ENCODE measurements around the gene RNF212.

GRCh38 chr4:1055721-1056590 is 57.4 kb downstream of the RNF212 start:
- TF ChIP-seq CTCF (IDR thresholded peaks at IDR 0.05; ENCODE audit: low read depth, low read length) (no peak), EZH2phosphoT487 (IDR thresholded peaks at IDR 0.05; ENCODE audit: low read depth) (no peak)

Data from OCI-LY3 (cell line).